ENCODE data around the gene MYO10.

Gene MYO10

GRCh38 chr5:16799796-16800195 is 136.3 kb downstream of the MYO10 start:
- no peak overlapping the region for H3K27ac Mint-ChIP-seq
- H3K27me3 Mint-ChIP-seq (ENCODE audit: low read depth), result no peaks in the 10 kb centered on the region
- no peaks in the 10 kb centered on the region for H3K4me1 Mint-ChIP-seq (ENCODE audit: low read depth)
- H3K4me3 Mint-ChIP-seq, result no peak overlapping the region
- no peaks in the 10 kb centered on the region for H3K36me3 Mint-ChIP-seq (ENCODE audit: low read depth)
- H3K9me3 Mint-ChIP-seq, result no peaks in the 10 kb centered on the region

GRCh38 chr5:16797951-16798350 is 138.1 kb downstream of the MYO10 start:
- Mint-ChIP-seq H3K4me3 (no peak overlapping the region), H3K27me3 (ENCODE audit: low read depth) (no peaks in the 10 kb centered on the region), H3K36me3 (ENCODE audit: low read depth) (no peaks in the 10 kb centered on the region)

GRCh38 chr5:16794269-16794913 is 141.7 kb downstream of the MYO10 start:
- Mint-ChIP-seq H3K4me3 (no peak overlapping the region), H3K27me3 (ENCODE audit: low read depth) (no peaks in the 10 kb centered on the region), H3K4me1 (ENCODE audit: low read depth) (no peaks in the 10 kb centered on the region), H3K9me3 (no peaks in the 10 kb centered on the region), H3K36me3 (ENCODE audit: low read depth) (no peaks in the 10 kb centered on the region), H3K27ac (no peak overlapping the region)

More at GRCh38 chr5:16797951-16798350, 138.1 kb downstream of the MYO10 start:
- Mint-ChIP-seq H3K9me3 (no peaks in the 10 kb centered on the region), H3K27ac (no peak overlapping the region), H3K4me1 (ENCODE audit: low read depth) (no peaks in the 10 kb centered on the region)

GRCh38 chr5:16792598-16793275 is 143.4 kb downstream of the MYO10 start:
- H3K4me1 Mint-ChIP-seq (ENCODE audit: low read depth), result no peaks in the 10 kb centered on the region
- no peaks in the 10 kb centered on the region for H3K27me3 Mint-ChIP-seq (ENCODE audit: low read depth)
- no peaks in the 10 kb centered on the region for H3K9me3 Mint-ChIP-seq
- no peak overlapping the region for H3K27ac Mint-ChIP-seq
- no peaks in the 10 kb centered on the region for H3K36me3 Mint-ChIP-seq (ENCODE audit: low read depth)
- H3K4me3 Mint-ChIP-seq, result no peak overlapping the region

GRCh38 chr5:16791904-16792597 is 144.0 kb downstream of the MYO10 start:
- H3K4me1 Mint-ChIP-seq (ENCODE audit: low read depth), result no peaks in the 10 kb centered on the region
- no peaks in the 10 kb centered on the region for H3K9me3 Mint-ChIP-seq
- no peaks in the 10 kb centered on the region for H3K36me3 Mint-ChIP-seq (ENCODE audit: low read depth)
- no peak overlapping the region for H3K27ac Mint-ChIP-seq
- no peak overlapping the region for H3K4me3 Mint-ChIP-seq
- no peaks in the 10 kb centered on the region for H3K27me3 Mint-ChIP-seq (ENCODE audit: low read depth)

- no peaks in the 10 kb centered on the region for H3K4me1 Mint-ChIP-seq (ENCODE audit: low read depth)
- H3K27ac Mint-ChIP-seq, result no peak overlapping the region
- no peaks in the 10 kb centered on the region for H3K36me3 Mint-ChIP-seq (ENCODE audit: low read depth)
- no peaks in the 10 kb centered on the region for H3K27me3 Mint-ChIP-seq (ENCODE audit: low read depth)
- no peaks in the 10 kb centered on the region for H3K9me3 Mint-ChIP-seq
- H3K4me3 Mint-ChIP-seq, result no peak overlapping the region
Measured at GRCh38 chr5:16791036-16791705, 144.9 kb downstream of the MYO10 start.

- Mint-ChIP-seq H3K27ac (no peak overlapping the region), H3K36me3 (ENCODE audit: low read depth) (no peaks in the 10 kb centered on the region), H3K27me3 (ENCODE audit: low read depth) (no peaks in the 10 kb centered on the region), H3K4me3 (no peak overlapping the region), H3K4me1 (ENCODE audit: low read depth) (peaks cover 4% of the 10 kb centered on the region), H3K9me3 (no peaks in the 10 kb centered on the region)
Measured at GRCh38 chr5:16788957-16789356, 147.1 kb downstream of the MYO10 start.

GRCh38 chr5:16787278-16787677 is 148.8 kb downstream of the MYO10 start:
- peaks cover 4% of the 10 kb centered on the region for H3K4me1 Mint-ChIP-seq (ENCODE audit: low read depth)
- no peaks in the 10 kb centered on the region for H3K36me3 Mint-ChIP-seq (ENCODE audit: low read depth)
- no peaks in the 10 kb centered on the region for H3K27me3 Mint-ChIP-seq (ENCODE audit: low read depth)
- H3K27ac Mint-ChIP-seq, result no peak overlapping the region
- H3K4me3 Mint-ChIP-seq, result no peak overlapping the region
- H3K9me3 Mint-ChIP-seq, result no peaks in the 10 kb centered on the region

GRCh38 chr5:16784843-16785791 is 151.0 kb downstream of the MYO10 start:
- Mint-ChIP-seq H3K9me3 (no peaks in the 10 kb centered on the region), H3K4me3 (no peak overlapping the region), H3K36me3 (ENCODE audit: low read depth) (no peaks in the 10 kb centered on the region), H3K4me1 (ENCODE audit: low read depth) (peaks cover 4% of the 10 kb centered on the region), H3K27me3 (ENCODE audit: low read depth) (no peaks in the 10 kb centered on the region), H3K27ac (no peak overlapping the region)

- no peaks in the 10 kb centered on the region for H3K27me3 Mint-ChIP-seq (ENCODE audit: low read depth)
- H3K9me3 Mint-ChIP-seq, result no peaks in the 10 kb centered on the region
- H3K27ac Mint-ChIP-seq, result no peak overlapping the region
- no peak overlapping the region for H3K4me3 Mint-ChIP-seq
- H3K4me1 Mint-ChIP-seq (ENCODE audit: low read depth), result peaks cover 4% of the 10 kb centered on the region
- H3K36me3 Mint-ChIP-seq (ENCODE audit: low read depth), result no peaks in the 10 kb centered on the region
Measured at GRCh38 chr5:16784088-16784487, 152.0 kb downstream of the MYO10 start.

- no peak overlapping the region for H3K27ac Mint-ChIP-seq
- H3K4me1 Mint-ChIP-seq (ENCODE audit: low read depth), result peaks cover 4% of the 10 kb centered on the region
- H3K9me3 Mint-ChIP-seq, result no peaks in the 10 kb centered on the region
- no peaks in the 10 kb centered on the region for H3K36me3 Mint-ChIP-seq (ENCODE audit: low read depth)
- H3K4me3 Mint-ChIP-seq, result no peak overlapping the region
- H3K27me3 Mint-ChIP-seq (ENCODE audit: low read depth), result no peaks in the 10 kb centered on the region
Measured at GRCh38 chr5:16781828-16782626, 154.1 kb downstream of the MYO10 start.

GRCh38 chr5:16780325-16780724 is 155.8 kb downstream of the MYO10 start:
- Mint-ChIP-seq H3K27ac (no peak overlapping the region), H3K36me3 (ENCODE audit: low read depth) (no peaks in the 10 kb centered on the region), H3K4me3 (no peak overlapping the region), H3K9me3 (no peaks in the 10 kb centered on the region), H3K4me1 (ENCODE audit: low read depth) (peaks cover 4% of the 10 kb centered on the region), H3K27me3 (ENCODE audit: low read depth) (no peaks in the 10 kb centered on the region)

GRCh38 chr5:16777432-16777831 is 158.7 kb downstream of the MYO10 start:
- Mint-ChIP-seq H3K4me3 (no peak overlapping the region), H3K27me3 (ENCODE audit: low read depth) (no peaks in the 10 kb centered on the region), H3K9me3 (no peaks in the 10 kb centered on the region), H3K4me1 (ENCODE audit: low read depth) (no peaks in the 10 kb centered on the region), H3K36me3 (ENCODE audit: low read depth) (no peaks in the 10 kb centered on the region), H3K27ac (no peak overlapping the region)

All from T-helper 1 cell treated with Interleukin-12 subunit alpha and Interleukin-12 subunit beta and Interleukin-4 antibody, amounts not matched to agents 30 μg/mL and 1 μg/mL, for 36 hours (primary cell).